GM23338 (cell line): ENCODE results near the gene GPR143. TPM values are rescaled to one million over a fixed set of nuclear protein-coding genes. Genes with fewer than 3 reads are reported as not detected.

Experiments
- ATAC-seq: fragments of 200-7000 bp; cut with Tn5 transposase; 3 replicates; pipeline ENCODE4 v1.9.1; 2020
- DNase-seq: peaks from one replicate; pipeline ENCODE4 v3.0.0-alpha.2; 2015; ENCODE audit warnings: low spot score
- H2AFZ ChIP-seq: fragments of 200-600 bp; sonication (generic); 2 replicates; pipeline ENCODE4 v1.8.0; 2016; ENCODE audit warnings: antibody characterized with exemption, mild to moderate bottlenecking, moderate library complexity
- H3F3A ChIP-seq: fragments of 200-600 bp; sonication (generic); replicated peaks from 2 replicates; pipeline ENCODE4 v1.8.0; 2017; ENCODE audit warnings: antibody characterized with exemption, mixed run types, low read depth
- H3K27ac ChIP-seq: fragments of 200-600 bp; sonication (generic); 2 replicates; pipeline ENCODE4 v1.6.1; 2016; ENCODE audit warnings: low read depth
- H3K27me3 ChIP-seq: fragments of 200-600 bp; sonication (generic); 2 replicates; pipeline ENCODE4 v1.8.0; 2016; ENCODE audit warnings: mild to moderate bottlenecking, mixed run types, moderate library complexity; ENCODE audit not compliant: insufficient read depth
- H3K36me3 ChIP-seq: fragments of 200-600 bp; sonication (generic); 2 replicates; pipeline ENCODE4 v1.8.0; 2016; ENCODE audit warnings: mild to moderate bottlenecking; ENCODE audit not compliant: insufficient read depth
- H3K4me1 ChIP-seq: fragments of 200-600 bp; sonication (generic); 2 replicates; pipeline ENCODE4 v1.8.0; 2016; ENCODE audit warnings: mild to moderate bottlenecking, moderate library complexity; ENCODE audit not compliant: insufficient read depth
- H3K4me2 ChIP-seq: fragments of 200-600 bp; sonication (generic); 2 replicates; pipeline ENCODE4 v1.7.1; 2017; ENCODE audit warnings: mixed run types
- H3K4me3 ChIP-seq: fragments of 200-600 bp; sonication (generic); 2 replicates; pipeline ENCODE4 v1.6.1; 2016; ENCODE audit warnings: mixed run types
- H3K79me2 ChIP-seq: fragments of 200-600 bp; sonication (generic); replicated peaks from 2 replicates; pipeline ENCODE4 v1.8.0; 2017; ENCODE audit warnings: mild to moderate bottlenecking; ENCODE audit not compliant: insufficient read depth
- H3K9me2 ChIP-seq: fragments of 200-600 bp; sonication (generic); 2 replicates; pipeline ENCODE4 v1.8.0; 2017; ENCODE audit not compliant: insufficient read depth
- H4K20me1 ChIP-seq: fragments of 200-600 bp; sonication (generic); replicated peaks from 2 replicates; pipeline ENCODE4 v1.8.0; 2017; ENCODE audit warnings: mild to moderate bottlenecking; ENCODE audit not compliant: insufficient read depth
- H3K27ac Mint-ChIP-seq: 2 replicates; pipeline ENCODE4 v1.8.0; 2020; ENCODE audit warnings: inconsistent platforms, mild to moderate bottlenecking, moderate library complexity, mixed read lengths
- H3K27me3 Mint-ChIP-seq: 3 replicates; pipeline ENCODE4 v1.8.0; 2022; ENCODE audit warnings: low read depth, mild to moderate bottlenecking, moderate library complexity, mixed read lengths, inconsistent platforms; ENCODE audit not compliant: insufficient read depth, poor library complexity
- H3K36me3 Mint-ChIP-seq: 3 replicates; pipeline ENCODE4 v1.8.0; 2021; ENCODE audit warnings: low read depth, mild to moderate bottlenecking, inconsistent platforms, moderate library complexity, mixed read lengths
- H3K4me1 Mint-ChIP-seq: 3 replicates; pipeline ENCODE4 v1.8.0; 2020; ENCODE audit warnings: mild to moderate bottlenecking, inconsistent platforms, mixed read lengths
- H3K4me3 Mint-ChIP-seq: 3 replicates; pipeline ENCODE4 v1.8.0; 2021; ENCODE audit warnings: moderate library complexity, mild to moderate bottlenecking, inconsistent platforms, mixed read lengths
- H3K9me3 Mint-ChIP-seq: 3 replicates; pipeline ENCODE4 v1.8.0; 2020; ENCODE audit warnings: moderate library complexity, mild to moderate bottlenecking, inconsistent platforms, mixed read lengths
- CTCF ChIP-seq, 2 experiments: fragments of 200-600 bp in 1 of 2; sonication (generic) in 1 of 2; conservative IDR thresholded peaks; 2 replicates each; pipeline versions ENCODE4 v1.5.1 to v1.6.1; 2016 to 2017; ENCODE audit warnings: antibody characterized with exemption in 2 of 2, low read depth in 2 of 2, mild to moderate bottlenecking in 2 of 2, moderate library complexity in 1 of 2
- ETS1 ChIP-seq: IDR thresholded peaks from 2 replicates; pipeline ENCODE4 v1.6.1; 2016; ENCODE audit warnings: antibody characterized with exemption
- EZH2 ChIP-seq: fragments of 200-600 bp; sonication (generic); IDR thresholded peaks from one replicate; pipeline ENCODE4 v1.8.0; 2017; ENCODE audit warnings: antibody characterized with exemption, mild to moderate bottlenecking, low read depth; ENCODE audit not compliant: unreplicated experiment
- EZH2phosphoT487 ChIP-seq: fragments of 200-600 bp; sonication (generic); IDR thresholded peaks from one replicate; pipeline ENCODE4 v1.8.1; 2018; ENCODE audit warnings: antibody characterized with exemption; ENCODE audit not compliant: unreplicated experiment
- POLR2AphosphoS5 ChIP-seq: IDR thresholded peaks from 2 replicates; pipeline ENCODE4 v1.6.1; 2016; ENCODE audit warnings: antibody characterized with exemption, low read depth
- STAT1 ChIP-seq: IDR thresholded peaks from one replicate; pipeline ENCODE4 v1.6.1; 2016; ENCODE audit warnings: antibody characterized with exemption; ENCODE audit not compliant: unreplicated experiment
- ZNF331 ChIP-seq: fragments of 250-450 bp; sonication (Bioruptor Pico); IDR thresholded peaks from 2 replicates; pipeline ENCODE4 v1.5.0; 2020; ENCODE audit warnings: low read depth, mild to moderate bottlenecking, moderate library complexity
- ZNF462 ChIP-seq: fragments of 250-450 bp; sonication (Bioruptor Pico); IDR thresholded peaks from 2 replicates; pipeline ENCODE4 v1.5.0; 2020; ENCODE audit warnings: mild to moderate bottlenecking, moderate library complexity
- polyA plus RNA-seq: library from polyadenylated mRNA; unstranded; fragments of >200 nt; fragmentation: Nextera tagmentation; extraction: Ambion mirVana; gene quantifications from 2 replicates; pipeline ENCODE4 v1.2.1, GENCODE V29; 2016
- total RNA-seq: library from RNA; depleted of rRNA; stranded (reverse); fragments of >200 nt; shearing (Covaris generic); gene quantifications from 2 replicates; pipeline ENCODE4 v1.2.3, GENCODE V29; 2014

GPR143 gene
- total and polyA plus RNA-seq, 2 experiments from 2014 or later: 7.4 to 13.0 TPM

GRCh38 chrX:9790866-9791265 is 25.2 kb upstream of the GPR143 start (continued):
- TF ChIP-seq POLR2AphosphoS5 (no peak), ETS1 (no peak)

GRCh38 chrX:9789555-9789954 is 23.9 kb upstream of the GPR143 start:
- Histone ChIP-seq H4K20me1 (no peaks in the 10 kb centered on the region; the same call in 1 of the 2 replicates), H3K4me1 (peaks cover 38% of the 10 kb centered on the region), H3K27ac (peak overlapping the region; percentile 92), H3F3A (no peaks in the 10 kb centered on the region), H2AFZ (no peak overlapping the region), H3K4me2 (peak overlapping the region; percentile 90), H3K9me2 (no peaks in the 10 kb centered on the region), H3K27me3 (peaks cover 13% of the 10 kb centered on the region; the same call in 1 of the 2 replicates), H3K79me2 (peaks cover 59% of the 10 kb centered on the region), H3K36me3 (no peaks in the 10 kb centered on the region), H3K4me3 (peak overlapping the region; percentile 43)
- 0 out of 3 replicates have a peak, but pooled peaks cover 5% of the 10 kb centered on the region for H3K36me3 Mint-ChIP-seq
- ATAC-seq (peak; percentile 53), DNase-seq (peak; percentile 78)
- peaks cover 12% of the 10 kb centered on the region for H3K27me3 Mint-ChIP-seq
- no peaks in the 10 kb centered on the region for H3K9me3 Mint-ChIP-seq
- H3K4me3 Mint-ChIP-seq: peak overlapping the region; percentile 86
- no peak for TF ChIP-seq EZH2
- no peak for TF ChIP-seq ETS1
- no peak for TF ChIP-seq STAT1
- TF ChIP-seq CTCF (conservative IDR thresholded peaks at IDR 0.05; ENCODE audit: low read depth in 2 of 2): no peak
- TF ChIP-seq ZNF331 (CRISPR knock-in tag): no peak
- no peak for TF ChIP-seq EZH2phosphoT487
- peak overlapping the region; percentile 92 for H3K27ac Mint-ChIP-seq
- H3K4me1 Mint-ChIP-seq: peaks cover 36% of the 10 kb centered on the region

GRCh38 chrX:9788911-9789310 is 23.3 kb upstream of the GPR143 start:
- Histone ChIP-seq H3K79me2 (peaks cover 55% of the 10 kb centered on the region), H3K27me3 (peaks cover 13% of the 10 kb centered on the region; the same call in 1 of the 2 replicates), H3K4me3 (peak overlapping the region; percentile 43), H4K20me1 (no peaks in the 10 kb centered on the region; the same call in none of the 2 replicates), H3K36me3 (no peaks in the 10 kb centered on the region), H2AFZ (no peak overlapping the region), H3F3A (no peaks in the 10 kb centered on the region), H3K4me1 (peaks cover 38% of the 10 kb centered on the region), H3K9me2 (no peaks in the 10 kb centered on the region), H3K27ac (peak overlapping the region; percentile 92), H3K4me2 (peak overlapping the region; percentile 90)
- Mint-ChIP-seq H3K27ac (peak overlapping the region; percentile 92; the same call in 1 of the 2 replicates), H3K9me3 (no peaks in the 10 kb centered on the region), H3K4me3 (peak overlapping the region; percentile 86), H3K4me1 (peaks cover 36% of the 10 kb centered on the region), H3K36me3 (peaks cover 8% of the 10 kb centered on the region; the same call in 1 of the 3 replicates), H3K27me3 (peaks cover 12% of the 10 kb centered on the region)
- ATAC-seq (peak; percentile 13), DNase-seq (peak; percentile 18)
- no peak for TF ChIP-seq ZNF462 (CRISPR knock-in tag)
